Measurements from ENCODE around the gene RERE. TPM values are rescaled to one million over a fixed set of nuclear protein-coding genes. Genes with fewer than 3 reads are reported as not detected.

RERE gene
- total RNA-seq, 4 donors from 2014 or later: 51.2 to 1,226 (median 253) TPM

DNA sequence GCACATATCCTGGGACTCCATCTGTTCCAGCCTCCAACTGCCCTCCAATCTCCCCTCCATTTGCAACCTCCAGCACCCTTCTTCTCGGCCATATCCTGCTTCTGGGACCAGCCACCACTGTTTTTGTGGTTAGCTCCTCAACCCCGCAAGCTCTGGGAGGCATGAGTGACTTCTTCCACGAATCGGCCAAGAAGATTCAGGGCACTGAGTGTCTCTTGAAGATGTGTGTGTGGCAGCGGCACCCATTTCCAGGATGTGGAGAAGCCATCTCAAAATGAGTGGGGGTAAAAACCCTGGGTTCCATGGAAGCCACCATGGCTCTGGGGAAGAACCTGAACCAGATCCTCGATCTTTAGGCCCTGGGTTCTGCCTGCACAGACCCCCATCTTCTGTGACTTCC lies 304.9 kb downstream of the RERE start:
- H3K36me3 ChIP-seq: no peaks in the 10 kb centered on the region
- intact Hi-C loops (cut with DNase I; ENCODE audit: low total_unique reads): no loop called here
- H3K27me3 ChIP-seq: no peaks in the 10 kb centered on the region
- no peak overlapping the region for H3K4me3 ChIP-seq
- TF ChIP-seq, protein P1, sequence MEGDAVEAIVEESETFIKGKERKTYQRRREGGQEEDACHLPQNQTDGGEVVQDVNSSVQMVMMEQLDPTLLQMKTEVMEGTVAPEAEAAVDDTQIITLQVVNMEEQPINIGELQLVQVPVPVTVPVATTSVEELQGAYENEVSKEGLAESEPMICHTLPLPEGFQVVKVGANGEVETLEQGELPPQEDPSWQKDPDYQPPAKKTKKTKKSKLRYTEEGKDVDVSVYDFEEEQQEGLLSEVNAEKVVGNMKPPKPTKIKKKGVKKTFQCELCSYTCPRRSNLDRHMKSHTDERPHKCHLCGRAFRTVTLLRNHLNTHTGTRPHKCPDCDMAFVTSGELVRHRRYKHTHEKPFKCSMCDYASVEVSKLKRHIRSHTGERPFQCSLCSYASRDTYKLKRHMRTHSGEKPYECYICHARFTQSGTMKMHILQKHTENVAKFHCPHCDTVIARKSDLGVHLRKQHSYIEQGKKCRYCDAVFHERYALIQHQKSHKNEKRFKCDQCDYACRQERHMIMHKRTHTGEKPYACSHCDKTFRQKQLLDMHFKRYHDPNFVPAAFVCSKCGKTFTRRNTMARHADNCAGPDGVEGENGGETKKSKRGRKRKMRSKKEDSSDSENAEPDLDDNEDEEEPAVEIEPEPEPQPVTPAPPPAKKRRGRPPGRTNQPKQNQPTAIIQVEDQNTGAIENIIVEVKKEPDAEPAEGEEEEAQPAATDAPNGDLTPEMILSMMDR (IDR thresholded peaks at IDR 0.05): no peak
- no peak for TF ChIP-seq POLR2A (IDR thresholded peaks at IDR 0.05)
- no peak for DNase-seq
- H3K9me3 ChIP-seq: no peaks in the 10 kb centered on the region
- peaks cover 0 to 16% of the 10 kb centered on the region in 2 donors for H3K4me1 ChIP-seq
- H3K27ac ChIP-seq: peak overlapping the region; percentile 20 to 26

DNA sequence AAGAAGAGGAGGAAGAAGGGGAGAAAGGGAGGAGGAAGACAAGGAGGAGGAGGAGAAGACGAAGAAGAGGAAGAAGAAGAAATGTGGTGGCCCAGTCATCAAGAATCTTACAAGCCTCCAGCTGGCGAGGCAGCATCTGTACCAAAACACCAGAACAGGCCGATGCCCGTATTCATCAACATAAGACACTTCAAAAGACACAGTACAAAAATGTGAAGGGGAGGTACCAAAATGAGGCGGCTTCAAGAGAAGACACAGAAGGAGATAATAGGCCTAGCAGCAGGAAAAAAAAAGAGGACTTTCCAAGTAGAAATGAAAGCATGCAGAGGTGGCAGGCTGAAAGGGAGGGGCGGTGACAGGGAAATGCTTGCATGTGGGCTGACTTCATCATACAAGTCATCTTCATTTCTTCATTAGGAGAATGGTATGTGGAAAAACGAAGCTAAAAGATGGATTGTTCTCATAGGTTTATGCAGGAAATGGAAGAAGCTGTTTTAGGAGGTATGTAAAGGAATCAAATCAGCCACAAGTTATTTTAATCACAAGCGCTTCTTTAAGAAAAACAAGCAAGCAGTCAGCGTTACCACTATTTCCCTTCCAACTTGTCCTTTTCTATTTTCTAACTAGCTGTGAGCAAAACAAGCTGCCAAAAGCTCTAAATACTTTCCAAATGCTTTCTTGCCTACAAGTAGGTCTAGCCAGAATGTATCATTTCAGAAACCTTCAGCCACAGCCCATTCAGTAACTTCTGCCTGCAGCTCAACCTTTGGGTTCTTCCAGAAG lies 307.2 kb downstream of the RERE start:
- Histone ChIP-seq H3K36me3 (no peaks in the 10 kb centered on the region), H3K27me3 (no peaks in the 10 kb centered on the region), H3K9me3 (no peaks in the 10 kb centered on the region), H3K4me1 (peaks cover 0 to 9% of the 10 kb centered on the region in 2 donors), H3K27ac (peak overlapping the region; percentile 83 to 95), H3K4me3 (peak overlapping the region; percentile 0 to 23)
- intact Hi-C loops (cut with DNase I; ENCODE audit: low total_unique reads): no loop called here
- no peak for TF ChIP-seq POLR2A (IDR thresholded peaks at IDR 0.05)
- TF ChIP-seq, protein P1 (IDR thresholded peaks at IDR 0.05): no peak
- DNase-seq: peak; percentile 53 to 63

DNA sequence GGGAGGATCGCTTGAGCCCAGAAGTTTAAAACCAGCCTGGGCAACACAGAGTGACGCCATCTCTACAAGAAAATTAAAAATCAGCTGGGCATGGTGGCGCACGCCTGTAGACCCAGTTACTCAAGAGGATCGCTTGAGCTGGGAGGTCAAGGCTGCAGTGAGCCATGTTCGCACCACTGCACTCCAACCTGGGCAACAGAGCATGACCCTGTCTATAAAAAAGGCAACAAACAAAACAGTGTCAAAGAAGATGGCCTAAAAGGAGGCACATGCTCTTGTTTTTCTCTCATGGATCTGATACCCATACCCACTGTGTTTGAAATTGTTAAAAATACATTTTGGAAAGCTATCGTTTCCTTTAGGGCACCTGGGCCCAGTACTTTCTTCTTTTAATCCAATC lies 307.9 kb downstream of the RERE start:
- DNase-seq: no peak
- no peaks in the 10 kb centered on the region for H3K36me3 ChIP-seq
- TF ChIP-seq POLR2A (IDR thresholded peaks at IDR 0.05): no peak
- TF ChIP-seq, protein P1 (IDR thresholded peaks at IDR 0.05): no peak
- intact Hi-C loops (cut with DNase I; ENCODE audit: low total_unique reads): no loop called here
- no peaks in the 10 kb centered on the region for H3K27me3 ChIP-seq
- no peaks in the 10 kb centered on the region for H3K9me3 ChIP-seq
- peaks cover 0 to 9% of the 10 kb centered on the region in 2 donors for H3K4me1 ChIP-seq
- H3K27ac ChIP-seq: peak overlapping the region; percentile 83 to 95
- H3K4me3 ChIP-seq: peak overlapping the region in 1 of 2 donors; percentile 23

DNA sequence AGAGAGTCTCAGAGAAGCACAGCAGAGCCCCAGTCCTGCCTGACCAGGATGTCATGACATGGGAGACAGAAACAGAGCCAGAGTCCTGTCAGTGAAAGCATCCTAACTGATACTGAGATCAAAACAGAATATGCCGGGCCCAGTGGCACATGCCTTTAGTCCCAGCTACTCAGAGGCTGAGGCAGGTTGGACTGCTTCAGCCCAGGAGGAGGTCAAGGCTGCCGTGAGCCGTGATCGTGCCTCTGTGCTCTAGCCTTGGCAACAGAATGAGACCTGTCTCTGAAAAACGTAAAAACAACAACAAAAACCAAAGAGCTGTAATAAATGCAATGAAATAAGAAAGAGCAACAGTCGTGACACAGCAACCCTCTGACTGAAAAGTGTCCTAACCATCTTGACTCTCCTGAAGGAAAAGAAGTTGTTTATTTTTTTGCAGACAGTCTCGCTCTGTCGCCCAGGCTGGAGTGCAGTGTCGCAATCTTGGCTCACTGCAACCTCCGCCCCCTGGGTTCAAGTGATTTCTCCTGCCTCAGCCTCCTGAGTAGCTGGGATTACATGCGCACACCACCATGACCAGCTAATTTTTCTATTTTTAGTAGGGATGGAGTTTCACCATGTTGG lies 310.3 kb downstream of the RERE start:
- no peak for DNase-seq
- Histone ChIP-seq H3K36me3 (no peaks in the 10 kb centered on the region), H3K27me3 (no peaks in the 10 kb centered on the region), H3K4me3 (no peak overlapping the region), H3K9me3 (no peaks in the 10 kb centered on the region), H3K4me1 (peaks cover 0 to 15% of the 10 kb centered on the region in 2 donors), H3K27ac (peak overlapping the region; percentile 83 to 95)
- intact Hi-C loops (cut with DNase I; ENCODE audit: low total_unique reads): no loop called here
- TF ChIP-seq, protein P1 (IDR thresholded peaks at IDR 0.05): no peak
- TF ChIP-seq POLR2A (IDR thresholded peaks at IDR 0.05): no peak

DNA sequence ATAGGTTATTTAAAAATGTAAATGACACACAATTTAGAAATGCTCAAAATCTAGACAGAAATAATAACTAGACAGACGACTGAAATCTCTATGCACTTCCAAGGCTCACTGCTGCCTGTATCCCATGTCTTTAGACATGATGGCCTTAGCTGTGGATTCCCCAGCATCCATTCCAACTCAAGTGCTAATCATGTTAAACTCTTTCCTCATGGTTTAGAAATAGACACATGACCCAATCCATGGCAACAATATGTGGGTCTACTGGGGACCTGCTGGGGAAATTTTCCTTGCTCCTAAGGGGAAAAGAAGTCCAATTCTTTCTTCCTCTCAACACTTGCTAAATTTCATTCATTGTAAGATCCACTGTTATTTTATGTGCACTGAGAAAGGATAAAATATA lies 311.0 kb downstream of the RERE start:
- Histone ChIP-seq H3K27me3 (no peaks in the 10 kb centered on the region), H3K9me3 (no peaks in the 10 kb centered on the region), H3K36me3 (no peaks in the 10 kb centered on the region), H3K4me3 (no peak overlapping the region), H3K27ac (peak overlapping the region; percentile 83 to 95), H3K4me1 (peaks cover 0 to 13% of the 10 kb centered on the region in 2 donors)
- no peak for DNase-seq
- TF ChIP-seq POLR2A (IDR thresholded peaks at IDR 0.05): no peak
- TF ChIP-seq, protein P1 (IDR thresholded peaks at IDR 0.05): no peak
- intact Hi-C loops (cut with DNase I; ENCODE audit: low total_unique reads): no loop called here

All from uterus (tissue), 4 donors.